ENCODE measurements around the gene KIAA2012.

The KIAA2012 gene

DNA sequence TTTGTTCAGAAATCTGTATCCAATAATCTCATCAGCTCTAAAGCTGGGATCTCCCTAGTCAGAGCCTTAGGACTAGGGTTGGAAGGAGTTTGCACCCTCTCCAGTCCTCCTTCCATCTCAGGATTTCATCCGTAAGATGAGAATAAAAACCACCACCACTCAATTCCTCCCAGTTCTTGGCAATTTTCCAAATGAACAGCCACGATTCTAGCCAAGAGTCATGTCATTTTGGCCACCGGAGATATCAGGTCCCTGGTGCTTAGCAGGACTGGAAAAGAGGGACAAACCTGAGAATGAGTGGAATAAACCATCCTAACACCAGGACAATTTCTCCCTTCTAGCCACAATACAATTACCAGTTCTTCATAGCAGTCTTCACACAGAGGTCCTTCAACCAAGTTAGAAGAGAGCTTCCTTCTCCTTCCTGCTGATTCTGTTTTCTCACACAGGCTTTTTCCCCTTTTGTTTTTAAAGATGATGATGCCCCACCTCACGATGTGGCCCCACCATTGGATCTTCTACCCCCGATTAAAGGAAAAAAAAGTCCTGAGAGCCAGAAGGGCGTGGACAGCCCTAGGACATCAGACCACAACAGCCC lies 36.2 kb downstream of the KIAA2012 start:
- TF ChIP-seq GATA1 (IDR thresholded peaks at IDR 0.05; ENCODE audit: low read depth, low read length) (no peak), POLR2A (IDR thresholded peaks at IDR 0.05; ENCODE audit: low read length) (no peak)
- DNase-seq, result no peak

- no peak for DNase-seq
- no peak for TF ChIP-seq POLR2A (IDR thresholded peaks at IDR 0.05; ENCODE audit: low read length)
- no peak for TF ChIP-seq GATA1 (IDR thresholded peaks at IDR 0.05; ENCODE audit: low read depth, low read length)
These were observed 36.7 kb downstream of the KIAA2012 start for GRCh38 chr2:202109737-202110184.

- no peak for TF ChIP-seq POLR2A (IDR thresholded peaks at IDR 0.05; ENCODE audit: low read length)
- TF ChIP-seq GATA1 (IDR thresholded peaks at IDR 0.05; ENCODE audit: low read depth, low read length), result no peak
- no peak for DNase-seq
These were observed 37.4 kb downstream of the KIAA2012 start for GRCh38 chr2:202110491-202110890.

- DNase-seq, result no peak
- TF ChIP-seq POLR2A (IDR thresholded peaks at IDR 0.05; ENCODE audit: low read length) (no peak), GATA1 (IDR thresholded peaks at IDR 0.05; ENCODE audit: low read depth, low read length) (no peak)
These were observed 39.0 kb downstream of the KIAA2012 start for GRCh38 chr2:202112041-202112440.

GRCh38 chr2:202113571-202114142 lies 40.6 kb downstream of the KIAA2012 start:
- DNase-seq, result no peak
- TF ChIP-seq GATA1 (IDR thresholded peaks at IDR 0.05; ENCODE audit: low read depth, low read length) (no peak), POLR2A (IDR thresholded peaks at IDR 0.05; ENCODE audit: low read length) (no peak)

- TF ChIP-seq POLR2A (IDR thresholded peaks at IDR 0.05; ENCODE audit: low read length) (no peak), GATA1 (IDR thresholded peaks at IDR 0.05; ENCODE audit: low read depth, low read length) (no peak)
- no peak for DNase-seq
These were observed 41.2 kb downstream of the KIAA2012 start for GRCh38 chr2:202114291-202114690.

- TF ChIP-seq GATA1 (IDR thresholded peaks at IDR 0.05; ENCODE audit: low read depth, low read length), result no peak
- no peak for TF ChIP-seq POLR2A (IDR thresholded peaks at IDR 0.05; ENCODE audit: low read length)
- DNase-seq, result no peak
These were observed 41.7 kb downstream of the KIAA2012 start for GRCh38 chr2:202114795-202115194.

GRCh38 chr2:202115479-202115971 lies 42.5 kb downstream of the KIAA2012 start:
- no peak for DNase-seq
- TF ChIP-seq GATA1 (IDR thresholded peaks at IDR 0.05; ENCODE audit: low read depth, low read length) (no peak), POLR2A (IDR thresholded peaks at IDR 0.05; ENCODE audit: low read length) (no peak)

DNA sequence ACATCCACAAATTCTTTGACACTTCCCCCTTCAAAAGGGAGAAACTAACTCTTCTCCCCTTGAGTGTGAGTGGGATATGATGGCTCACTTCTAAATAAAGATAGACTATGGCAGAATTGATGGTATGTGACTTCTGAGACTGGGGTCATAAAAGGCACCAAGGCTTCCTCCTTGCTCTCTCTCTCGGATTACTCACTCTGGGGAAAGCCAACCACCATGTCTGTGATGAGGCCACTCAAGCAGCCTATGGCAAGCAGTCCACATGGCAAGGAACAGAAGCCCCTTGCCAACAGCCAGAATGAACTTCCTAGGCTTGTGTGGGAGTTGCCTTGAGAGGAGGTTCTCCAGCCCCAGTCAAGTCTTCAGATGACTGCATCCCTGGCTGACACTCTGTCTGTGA lies 43.6 kb downstream of the KIAA2012 start:
- TF ChIP-seq GATA1 (IDR thresholded peaks at IDR 0.05; ENCODE audit: low read depth, low read length) (no peak), POLR2A (IDR thresholded peaks at IDR 0.05; ENCODE audit: low read length) (no peak)
- DNase-seq, result no peak

DNA sequence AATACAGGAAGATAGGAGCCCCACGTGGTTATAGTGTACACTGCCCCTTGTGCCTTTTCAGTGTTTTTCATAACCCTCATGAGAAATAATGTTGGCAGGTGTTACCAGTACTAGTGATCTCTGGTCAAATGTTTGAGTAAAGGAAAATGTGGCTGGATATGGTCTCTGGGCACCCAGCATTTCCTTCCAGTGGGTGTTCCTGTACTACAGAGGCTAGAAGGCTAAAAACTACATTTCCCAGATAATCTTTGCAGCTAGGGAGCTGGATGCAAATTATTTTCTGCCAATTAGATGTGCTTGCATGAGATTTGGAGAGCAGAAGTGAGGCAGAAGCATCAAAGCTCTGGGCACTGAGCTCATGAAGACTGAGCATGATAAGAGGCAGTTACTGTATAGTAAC lies 45.1 kb downstream of the KIAA2012 start:
- TF ChIP-seq POLR2A (IDR thresholded peaks at IDR 0.05; ENCODE audit: low read length) (no peak), GATA1 (IDR thresholded peaks at IDR 0.05; ENCODE audit: low read depth, low read length) (no peak)
- no peak for DNase-seq

DNA sequence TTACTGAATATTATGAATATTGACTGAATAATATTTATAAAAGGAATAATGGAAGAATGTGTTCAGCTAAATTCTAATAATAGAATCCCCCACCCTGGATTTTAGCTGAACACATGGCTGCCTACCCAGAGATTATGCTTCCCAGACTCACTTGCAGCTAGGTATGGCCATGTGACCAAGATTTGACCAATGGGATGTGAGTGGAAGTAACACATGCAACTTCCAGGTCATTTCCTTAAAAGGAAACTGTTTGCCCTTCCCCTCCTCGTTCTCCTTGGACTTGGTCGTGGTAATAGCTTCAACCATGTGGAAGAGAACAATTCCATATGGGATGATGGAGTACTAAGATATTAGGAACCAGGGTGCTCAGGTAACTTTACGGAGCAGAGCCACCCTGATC lies 47.8 kb downstream of the KIAA2012 start:
- TF ChIP-seq POLR2A (IDR thresholded peaks at IDR 0.05; ENCODE audit: low read length) (no peak), GATA1 (IDR thresholded peaks at IDR 0.05; ENCODE audit: low read depth, low read length) (no peak)
- no peak for DNase-seq

GRCh38 chr2:202121532-202122162 lies 48.6 kb downstream of the KIAA2012 start:
- DNase-seq, result no peak
- TF ChIP-seq POLR2A (IDR thresholded peaks at IDR 0.05; ENCODE audit: low read length) (no peak), GATA1 (IDR thresholded peaks at IDR 0.05; ENCODE audit: low read depth, low read length) (no peak)

GRCh38 chr2:202122163-202122540 lies 49.1 kb downstream of the KIAA2012 start:
- no peak for DNase-seq
- no peak for TF ChIP-seq GATA1 (IDR thresholded peaks at IDR 0.05; ENCODE audit: low read depth, low read length)
- no peak for TF ChIP-seq POLR2A (IDR thresholded peaks at IDR 0.05; ENCODE audit: low read length)

GRCh38 chr2:202122980-202123720 lies 50.1 kb downstream of the KIAA2012 start:
- TF ChIP-seq POLR2A (IDR thresholded peaks at IDR 0.05; ENCODE audit: low read length) (no peak), GATA1 (IDR thresholded peaks at IDR 0.05; ENCODE audit: low read depth, low read length) (no peak)
- no peak for DNase-seq

Data from erythroblast (primary cell).